Omental fat pad (tissue), 4 donors: Measurements from ENCODE around the gene SMOC2. TPM values are rescaled to one million over a fixed set of nuclear protein-coding genes. Genes with fewer than 3 reads are reported as not detected.
"Not testable (repeated sequence)": the region's sequence is repeated elsewhere in the genome, so short reads cannot be mapped to it uniquely, and the experiment has no call there.

Experiments used
- ATAC-seq: fragments of 150-250 bp; one replicate; pipeline ENCODE4 v1.9.1; 2016; ENCODE audit warnings: mild to moderate bottlenecking, moderate library complexity; ENCODE audit not compliant: low FRiP score
- DNase-seq: peaks from one replicate; pipeline ENCODE4 v3.0.0-alpha.2; 2019; ENCODE audit warnings: low spot score
- CTCF ChIP-seq, 3 donors: fragments of 450-650 bp; IDR thresholded peaks; one replicate each; pipeline ENCODE4 v1.5.1; 2016 to 2017; ENCODE audit warnings: antibody characterized with exemption in 3 of 3, mild to moderate bottlenecking in 3 of 3, moderate library complexity in 2 of 3
- total RNA-seq, 4 donors: library from RNA; depleted of rRNA; stranded (reverse); fragments of >200 nt; gene quantifications; one replicate each; pipeline ENCODE4 v1.1.0, GENCODE V29; 2016

SMOC2 gene
- total RNA-seq, 4 donors from 2014 or later: 53.1 to 164 (median 102) TPM

DNA sequence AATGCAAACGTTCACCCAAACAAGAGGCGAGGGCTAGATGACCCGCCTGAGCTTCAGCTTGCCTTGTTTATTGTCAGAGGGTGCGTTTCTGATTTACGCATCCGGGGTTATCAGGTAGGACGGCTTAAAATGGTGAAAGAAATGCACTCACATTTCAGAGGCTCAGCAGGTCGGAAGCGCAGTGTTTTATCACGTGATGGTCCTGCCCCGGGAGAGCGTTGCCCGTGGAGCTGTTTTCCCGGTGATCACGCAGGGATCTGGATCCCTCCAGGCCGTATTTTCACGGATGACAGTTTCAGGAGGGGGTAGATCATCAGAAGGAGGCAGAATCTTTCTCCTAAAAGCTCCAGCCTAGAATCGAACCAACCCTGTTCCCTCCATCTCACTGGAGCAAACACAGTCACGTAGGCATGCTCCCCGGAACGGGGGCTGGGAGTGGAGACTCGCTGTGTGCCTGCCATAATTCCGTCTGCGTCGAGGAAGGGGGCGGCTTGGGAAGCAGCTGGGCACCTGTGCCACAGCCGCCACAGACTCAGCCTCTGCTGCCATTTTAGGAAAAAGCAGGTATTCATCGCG lies 121.7 kb downstream of the SMOC2 start:
- DNase-seq: no peak
- ATAC-seq: no peak
- TF ChIP-seq CTCF (IDR thresholded peaks at IDR 0.05): no peak

DNA sequence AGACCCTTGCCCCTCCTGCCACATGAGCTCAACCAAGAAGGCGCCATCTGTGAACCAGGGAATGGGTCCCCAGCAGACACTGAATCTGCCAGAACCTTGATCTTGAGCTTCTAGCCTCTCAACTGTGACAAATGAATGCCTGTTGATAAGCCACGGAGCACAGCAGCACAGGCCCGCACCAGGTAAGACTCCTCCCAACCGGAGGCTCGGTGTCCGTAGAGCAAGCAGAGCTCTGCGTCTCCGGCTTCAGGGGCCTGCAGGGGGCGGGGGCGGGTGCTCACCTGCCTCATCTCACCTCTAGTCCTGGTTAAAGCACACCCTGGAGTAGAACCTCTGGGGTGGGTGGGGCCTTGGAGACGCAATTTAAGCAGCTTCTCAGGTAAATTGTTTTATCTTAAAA lies 122.7 kb downstream of the SMOC2 start:
- TF ChIP-seq CTCF (IDR thresholded peaks at IDR 0.05): no peak
- no peak for ATAC-seq
- no peak for DNase-seq

GRCh38 chr6:168565112-168565511 lies 124.1 kb downstream of the SMOC2 start:
- DNase-seq: no peak
- no peak for ATAC-seq
- TF ChIP-seq CTCF (IDR thresholded peaks at IDR 0.05): no peak

DNA sequence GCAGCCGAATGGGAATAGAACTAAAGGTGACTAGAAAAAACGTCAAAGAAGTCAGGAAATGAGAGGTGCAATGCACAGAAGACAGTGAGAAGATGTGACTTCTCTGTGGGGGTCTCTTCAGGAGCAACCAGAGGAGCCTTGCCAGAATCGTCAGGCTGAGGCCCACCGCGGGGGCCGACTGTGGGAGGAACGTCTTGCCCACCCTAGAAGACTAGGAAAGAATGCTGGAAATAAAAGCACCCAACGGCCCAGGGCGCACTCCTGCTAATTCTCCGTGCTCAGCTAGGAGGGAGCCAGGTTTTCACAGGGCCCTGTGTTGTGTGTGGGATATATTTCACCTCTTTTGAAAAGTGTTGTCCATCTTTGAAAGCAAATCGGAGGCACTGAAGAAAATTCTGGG lies 129.2 kb downstream of the SMOC2 start:
- no peak for TF ChIP-seq CTCF (IDR thresholded peaks at IDR 0.05)
- no peak for DNase-seq
- ATAC-seq: no peak

GRCh38 chr6:168571268-168571667 lies 130.3 kb downstream of the SMOC2 start:
- DNase-seq: no peak
- no peak for TF ChIP-seq CTCF (IDR thresholded peaks at IDR 0.05)
- ATAC-seq: no peak

GRCh38 chr6:168573276-168573835 lies 132.4 kb downstream of the SMOC2 start:
- DNase-seq, ATAC-seq: not testable (repeated sequence)

DNA sequence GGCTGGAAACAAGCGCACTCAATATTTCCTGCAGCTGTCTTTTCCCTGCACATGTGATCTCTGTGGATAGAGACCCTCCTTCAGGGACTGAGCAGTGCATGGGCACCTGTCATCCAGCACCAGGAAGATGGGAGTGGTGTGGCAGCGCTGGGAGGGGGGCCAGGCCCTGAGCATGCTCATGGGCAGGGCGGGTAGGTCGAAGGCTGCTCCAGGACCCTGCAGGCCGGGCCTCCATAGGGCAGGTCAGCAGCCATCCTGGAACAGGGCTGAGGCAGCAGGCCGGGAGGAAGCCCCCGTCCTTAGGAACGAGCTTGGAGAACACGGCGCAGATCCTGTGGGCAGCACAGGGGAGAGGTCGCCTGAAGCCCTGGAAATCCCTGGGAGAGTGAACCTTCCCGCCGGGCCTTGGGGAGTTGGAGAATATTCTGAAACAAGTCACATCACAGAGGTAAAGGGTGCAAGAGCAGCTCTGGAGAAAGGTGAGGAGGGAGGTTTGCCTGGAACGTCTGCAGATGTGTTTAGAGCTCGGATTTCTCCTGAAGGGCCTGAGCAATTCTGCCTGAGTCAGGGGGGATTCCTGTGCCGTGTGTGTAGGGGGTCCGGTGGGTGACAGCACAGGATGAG lies 133.2 kb downstream of the SMOC2 start:
- DNase-seq: no peak
- no peak for TF ChIP-seq CTCF (IDR thresholded peaks at IDR 0.05)
- no peak for ATAC-seq
